GM06990 (cell line): Measurements from ENCODE around the gene UTP3.
"Not testable (repeated sequence)": the region's sequence is repeated elsewhere in the genome, so short reads cannot be mapped to it uniquely, and the experiment has no call there.

ENCODE experiments used
- DNase-seq: peaks from one replicate; pipeline ENCODE4 v3.0.0-alpha.2; 2011; ENCODE audit not compliant: insufficient read length; ENCODE audit errors: extremely low read depth
- H3K27me3 ChIP-seq: replicated peaks from 2 replicates; pipeline ENCODE4 v1.6.0; 2011; ENCODE audit warnings: low read length; ENCODE audit not compliant: control insufficient read depth, insufficient read depth
- H3K36me3 ChIP-seq: 2 replicates; pipeline ENCODE4 v1.5.1; 2011; ENCODE audit warnings: low read length; ENCODE audit not compliant: control insufficient read depth, insufficient read depth
- H3K4me3 ChIP-seq: replicated peaks from 2 replicates; pipeline ENCODE4 v1.5.1; 2011; ENCODE audit warnings: low read depth, mild to moderate bottlenecking, control low read depth, low read length
- CTCF ChIP-seq: IDR thresholded peaks from 2 replicates; pipeline ENCODE4 v1.5.1; 2011; ENCODE audit warnings: low read length, control low read depth, mild to moderate bottlenecking, inconsistent platforms; ENCODE audit not compliant: insufficient read depth, poor library complexity, severe bottlenecking

Gene UTP3

DNA sequence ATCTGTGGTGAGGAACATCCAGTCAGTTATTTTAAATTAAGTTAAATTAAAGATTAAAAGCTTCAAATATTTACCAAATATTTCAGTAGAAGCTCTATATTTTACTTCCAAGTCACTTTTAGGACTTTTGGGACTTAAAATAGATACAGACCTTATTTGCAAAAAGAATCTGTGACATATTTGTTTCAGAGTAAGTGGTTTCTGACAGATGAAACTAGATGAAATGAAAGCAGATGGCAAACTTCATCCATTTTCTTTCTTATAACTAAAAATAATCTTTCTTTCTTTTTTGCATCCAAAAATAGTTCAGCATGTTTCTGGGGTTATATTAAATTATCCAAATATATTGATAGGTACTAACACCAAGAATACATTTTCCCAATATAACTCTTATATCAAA lies 6.6 kb upstream of the UTP3 start:
- Histone ChIP-seq H3K36me3 (no peaks in the 10 kb centered on the region), H3K27me3 (no peaks in the 10 kb centered on the region), H3K4me3 (no peak overlapping the region)
- DNase-seq = peak; percentile 57
- no peak for TF ChIP-seq CTCF

DNA sequence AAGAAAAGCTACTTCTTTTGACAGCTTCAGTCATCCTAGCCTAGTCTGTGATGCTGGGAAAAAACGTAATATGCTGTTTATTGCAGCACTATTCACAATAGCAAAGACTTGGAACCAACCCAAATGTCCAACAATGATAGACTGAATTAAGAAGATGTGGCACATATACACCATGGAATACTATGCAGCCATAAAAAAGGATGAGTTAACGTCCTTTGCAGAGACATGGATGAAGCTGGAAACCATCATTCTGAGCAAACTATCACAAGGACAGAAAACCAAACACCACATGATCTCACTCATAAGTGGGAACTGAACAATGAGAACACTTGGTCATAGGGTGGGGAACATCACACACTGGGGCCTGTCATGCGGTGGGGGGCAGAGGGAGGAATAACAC lies 6.2 kb upstream of the UTP3 start:
- not testable (repeated sequence) for H3K27me3 ChIP-seq, H3K36me3 ChIP-seq, DNase-seq, H3K4me3 ChIP-seq

DNA sequence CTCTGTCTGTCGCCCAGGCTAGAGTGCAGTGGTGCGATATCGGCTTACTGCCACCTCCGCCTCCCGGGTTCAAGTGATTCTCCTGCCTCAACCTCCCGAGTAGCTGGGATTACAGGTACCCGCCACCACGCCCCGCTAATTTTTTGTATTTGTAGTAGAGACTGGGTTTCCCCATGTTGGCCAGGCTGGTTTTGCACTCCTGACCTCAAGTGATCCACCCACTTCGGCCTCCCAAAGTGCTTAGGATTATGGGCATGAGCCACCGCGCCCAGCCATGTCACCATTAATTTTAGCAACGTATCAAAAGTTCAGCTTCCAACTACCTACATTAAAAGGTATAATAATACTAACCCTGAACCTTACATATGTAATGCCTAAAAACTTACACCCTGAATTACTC lies 940 bp upstream of the UTP3 start:
- no peak for TF ChIP-seq CTCF
- Histone ChIP-seq H3K36me3 (no peaks in the 10 kb centered on the region), H3K27me3 (no peaks in the 10 kb centered on the region), H3K4me3 (peak overlapping the region; percentile 96)
- no peak for DNase-seq

DNA sequence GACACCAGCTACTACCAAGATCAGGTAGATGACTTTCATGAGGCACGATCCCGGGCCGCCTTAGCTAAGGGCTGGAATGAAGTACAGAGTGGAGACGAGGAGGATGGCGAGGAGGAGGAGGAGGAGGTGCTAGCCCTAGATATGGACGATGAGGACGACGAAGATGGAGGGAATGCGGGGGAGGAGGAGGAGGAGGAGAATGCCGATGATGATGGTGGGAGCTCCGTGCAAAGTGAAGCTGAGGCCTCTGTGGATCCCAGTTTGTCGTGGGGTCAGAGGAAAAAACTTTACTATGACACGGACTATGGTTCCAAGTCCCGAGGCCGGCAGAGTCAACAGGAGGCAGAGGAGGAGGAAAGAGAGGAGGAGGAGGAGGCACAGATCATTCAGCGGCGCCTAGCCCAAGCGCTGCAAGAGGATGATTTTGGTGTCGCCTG lies 481 bp downstream of the UTP3 start:
- Histone ChIP-seq H3K27me3 (no peaks in the 10 kb centered on the region), H3K36me3 (no peaks in the 10 kb centered on the region), H3K4me3 (peak overlapping the region; percentile 96)
- no peak for TF ChIP-seq CTCF
- no peak for DNase-seq

DNA sequence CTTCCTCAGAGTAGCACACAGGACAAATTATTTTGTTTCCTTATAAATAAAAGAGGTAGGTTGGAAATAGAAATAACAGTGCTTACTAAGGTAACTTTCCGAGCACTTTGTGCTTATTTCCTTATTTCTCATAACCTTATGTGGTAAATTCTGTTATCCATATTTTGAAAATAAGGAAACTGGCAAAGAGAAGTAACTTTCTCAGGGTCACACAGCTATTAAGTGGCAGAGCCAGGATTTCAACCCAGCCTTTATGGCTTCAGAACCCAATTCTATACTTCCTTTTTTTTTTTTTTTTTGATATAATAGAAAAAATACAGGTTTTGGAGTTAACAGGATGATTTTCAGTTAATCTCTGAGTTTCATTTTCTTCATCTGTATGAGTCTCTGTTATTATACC lies 3.3 kb downstream of the UTP3 start:
- Histone ChIP-seq H3K36me3 (no peaks in the 10 kb centered on the region), H3K4me3 (peak overlapping the region; percentile 22; the same call in 1 of the 2 replicates), H3K27me3 (no peaks in the 10 kb centered on the region)
- DNase-seq = no peak
- no peak for TF ChIP-seq CTCF

DNA sequence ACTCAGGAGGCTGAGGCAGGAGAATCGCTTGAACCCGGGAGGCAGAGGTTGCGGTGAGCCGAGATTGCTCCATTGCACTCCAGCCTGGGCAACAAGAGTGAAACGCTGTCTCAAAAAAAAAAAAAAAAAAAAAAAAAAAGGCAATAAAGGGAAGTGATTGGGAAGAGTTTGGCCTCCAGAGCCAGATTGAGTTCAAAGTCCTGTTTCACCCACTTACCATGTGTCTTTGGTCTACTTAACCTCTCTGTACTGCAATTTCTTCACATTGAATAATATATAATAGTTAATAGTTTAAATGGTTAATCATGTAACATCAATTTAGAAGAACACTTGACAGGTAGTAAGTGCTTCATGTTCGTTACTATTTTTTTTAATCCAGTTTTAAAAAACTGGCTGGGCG lies 6.3 kb downstream of the UTP3 start:
- DNase-seq, H3K4me3 ChIP-seq, H3K36me3 ChIP-seq, H3K27me3 ChIP-seq: not testable (repeated sequence)

DNA sequence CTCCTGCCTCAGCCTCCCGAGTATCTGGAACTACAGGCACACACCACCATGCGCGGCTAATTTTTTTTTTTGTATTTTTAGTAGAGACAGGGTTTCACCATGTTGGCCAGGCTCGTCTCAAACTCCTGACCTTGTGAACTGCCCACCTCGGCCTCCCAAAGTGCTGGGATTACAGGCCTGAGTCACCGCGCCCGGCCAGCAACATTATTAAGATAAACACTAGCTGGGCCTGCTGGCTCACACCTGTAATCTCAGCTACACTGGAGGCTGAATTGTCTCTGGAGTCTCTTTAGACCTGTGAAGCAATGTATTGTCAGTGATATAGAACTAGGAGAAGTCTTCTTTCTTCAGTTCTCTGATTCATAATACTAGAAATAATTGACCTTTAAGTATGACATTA lies 10.1 kb downstream of the UTP3 start:
- not testable (repeated sequence) for H3K27me3 ChIP-seq, H3K36me3 ChIP-seq, H3K4me3 ChIP-seq, DNase-seq
